GM12878 (cell line): ENCODE results near the gene STARD13. TPM values are rescaled to one million over a fixed set of nuclear protein-coding genes. Genes with fewer than 3 reads are reported as not detected.

ENCODE experiments used
- CBFB ChIP-seq: IDR thresholded peaks from 2 replicates; pipeline ENCODE4 v1.6.1; 2016; ENCODE audit warnings: antibody characterized with exemption, low read depth
- CHD2 ChIP-seq: IDR thresholded peaks from 2 replicates; pipeline ENCODE4 v1.6.1; 2011; ENCODE audit warnings: low read depth, low read length, improper control_type of control experiment, borderline replicate concordance
- CTCF ChIP-seq, 3 experiments: IDR thresholded peaks in 2 of 3; conservative IDR thresholded peaks in 1 of 3; 2 replicates each; pipeline ENCODE4 v1.5.1; 2011; ENCODE audit warnings: low read depth in 3 of 3, low read length in 3 of 3, mild to moderate bottlenecking in 3 of 3, control low read depth in 2 of 3, moderate library complexity in 2 of 3, inconsistent platforms in 1 of 3, mixed read lengths in 1 of 3; ENCODE audit not compliant: control insufficient read depth in 2 of 3, insufficient read depth in 1 of 3; ENCODE audit errors: extremely low read depth in 1 of 3
- ELK1 ChIP-seq: IDR thresholded peaks from 2 replicates; pipeline ENCODE4 v1.6.1; 2012; ENCODE audit warnings: low read depth, low read length, improper control_type of control experiment
- HDAC2 ChIP-seq: fragments of 200-600 bp; sonication (generic); IDR thresholded peaks from 2 replicates; pipeline ENCODE4 v1.6.1; 2017
- HSF1 ChIP-seq: fragments of 150-350 bp; IDR thresholded peaks from 2 replicates; pipeline ENCODE4 v1.6.1; 2014; ENCODE audit warnings: mild to moderate bottlenecking, low read depth, low read length
- IRF3 ChIP-seq: fragments of 450-650 bp; IDR thresholded peaks from 2 replicates; pipeline ENCODE4 v1.6.1; 2014; ENCODE audit warnings: mild to moderate bottlenecking
- MEF2B ChIP-seq: fragments of 450-650 bp; IDR thresholded peaks from 2 replicates; pipeline ENCODE4 v1.6.1; 2018; ENCODE audit warnings: mild to moderate bottlenecking, moderate library complexity; ENCODE audit not compliant: partially characterized antibody, poor library complexity, severe bottlenecking
- MTA3 ChIP-seq: IDR thresholded peaks from 2 replicates; pipeline ENCODE4 v1.6.1; 2012; ENCODE audit warnings: low read length, inconsistent platforms, borderline replicate concordance
- NBN ChIP-seq: fragments of 450-650 bp; IDR thresholded peaks from 2 replicates; pipeline ENCODE4 v1.6.1; 2016
- PBX3 ChIP-seq: IDR thresholded peaks from 2 replicates; pipeline ENCODE4 v1.6.1; 2011; ENCODE audit warnings: mild to moderate bottlenecking, low read depth, low read length, moderate library complexity; ENCODE audit not compliant: insufficient replicate concordance
- POU2F2 ChIP-seq: IDR thresholded peaks from 3 replicates; pipeline ENCODE4 v1.6.1; 2011; ENCODE audit warnings: low read depth, mild to moderate bottlenecking, low read length, borderline replicate concordance
- SIX5 ChIP-seq: IDR thresholded peaks from 2 replicates; pipeline ENCODE4 v1.6.1; 2011; ENCODE audit warnings: mild to moderate bottlenecking, low read depth, low read length, moderate library complexity; ENCODE audit not compliant: severe bottlenecking
- SMAD1 ChIP-seq: fragments of 450-650 bp; IDR thresholded peaks from 2 replicates; pipeline ENCODE4 v1.6.1; 2018; ENCODE audit warnings: mild to moderate bottlenecking, low read depth; ENCODE audit not compliant: partially characterized antibody
- SREBF2 ChIP-seq: IDR thresholded peaks from 2 replicates; pipeline ENCODE4 v1.6.1; 2012; ENCODE audit warnings: mild to moderate bottlenecking, low read length
- SRF ChIP-seq, 2 experiments: IDR thresholded peaks; 2 replicates each; pipeline ENCODE4 v1.6.1; 2011; ENCODE audit warnings: low read depth in 2 of 2, low read length in 2 of 2, mild to moderate bottlenecking in 1 of 2, moderate library complexity in 1 of 2
- TAF1 ChIP-seq: IDR thresholded peaks from 2 replicates; pipeline ENCODE4 v1.6.1; 2011; ENCODE audit warnings: mild to moderate bottlenecking, low read depth, low read length, borderline replicate concordance
- ZBED1 ChIP-seq: IDR thresholded peaks from 2 replicates; pipeline ENCODE4 v1.6.1; 2016; ENCODE audit warnings: borderline replicate concordance
- ZNF687 ChIP-seq: fragments of 450-650 bp; IDR thresholded peaks from 2 replicates; pipeline ENCODE4 v1.6.1; 2017; ENCODE audit warnings: mild to moderate bottlenecking, moderate library complexity
- polyA plus RNA-seq, 11 experiments: library from polyadenylated mRNA; depleted of rRNA in 4 of 11; unstranded in 6 of 11; stranded (reverse) in 5 of 11; fragments of >200 nt; fragmentation: Nextera tagmentation in 4 of 11; fragmentation: Illumina TruSeq in 1 of 11; extraction: Ambion mirVana in 4 of 11; extraction: Trizol in 1 of 11; gene quantifications; 1 replicate in 1 of 11; 2 replicates in 10 of 11; pipeline versions ENCODE4 v1.2.1 to v1.2.3, GENCODE V29; 2011 to 2016; ENCODE audit warnings: inconsistent platforms in 2 of 11, missing spikeins in 2 of 11, low read depth in 1 of 11
- total RNA-seq, 4 experiments: library from RNA; depleted of rRNA in 3 of 4; stranded (reverse); fragments of >200 nt in 3 of 4; fragmentation: Illumina TruSeq in 1 of 4; extraction: Trizol in 1 of 4; gene quantifications; 2 replicates each; pipeline versions ENCODE4 v1.2.1 to v1.2.3, GENCODE V29; 2013 to 2021

The STARD13 gene
- total and polyA plus RNA-seq, 10 of the 15 experiments (the other 5 are each of a cell fraction or from before 2014, with no cell fraction given): 4.0 to 41.6 (median 10.1) TPM

GRCh38 chr13:33109271-33109697 is 176.3 kb downstream of the STARD13 start (continued):
- TF ChIP-seq CTCF (IDR thresholded peaks at IDR 0.05 in 2 of 3, conservative IDR thresholded peaks at IDR 0.05 in 1 of 3; ENCODE audit: control insufficient read depth in 2 of 3, extremely low read depth in 1 of 3, insufficient read depth in 1 of 3, low read depth in 3 of 3, low read length in 3 of 3): no peak
- TF ChIP-seq IRF3: no peak
- TF ChIP-seq SMAD1: no peak
- no peak for TF ChIP-seq CHD2
- TF ChIP-seq HSF1: no peak
- TF ChIP-seq PBX3: no peak
- no peak for TF ChIP-seq NBN
- no peak for TF ChIP-seq MTA3
- peak; percentile 92; the same call in 2 of the 3 replicates for TF ChIP-seq POU2F2
- TF ChIP-seq MEF2B: peak; percentile 45
- TF ChIP-seq CBFB: no peak
- no peak for TF ChIP-seq SRF (IDR thresholded peaks at IDR 0.05; ENCODE audit: low read depth in 2 of 2, low read length in 2 of 2)
- no peak for TF ChIP-seq HDAC2
- no peak for TF ChIP-seq ZNF687
- TF ChIP-seq SIX5: no peak
- TF ChIP-seq ELK1: no peak
- no peak for TF ChIP-seq ZBED1
- TF ChIP-seq TAF1: 0 out of 2 replicates have a peak, but pooled peaks have one; percentile 10
- no peak for TF ChIP-seq SREBF2
